ENCODE data around the gene KIF12. TPM values are rescaled to one million over a fixed set of nuclear protein-coding genes. Genes with fewer than 3 reads are reported as not detected.

Gene KIF12
- total and polyA plus RNA-seq, 2 donors (not counting 3 experiments of a cell fraction or from before 2014, with no cell fraction given), result 0.46 to 0.97 TPM

- H3K4me1 ChIP-seq (ENCODE audit: control insufficient read depth, extremely low read depth, insufficient read depth, low read length), result no peaks in the 10 kb centered on the region
- ChIA-PET POLR2A (no interaction called here), CTCF (interaction anchor here (0.6 to 1.5 kb wide), 2 partner anchors 20 to 202 kb away, joined by 5 to 6 read pairs; no protein-coding TSS in a partner anchor)
- intact Hi-C loops (cut with micrococcal nuclease), result no loop called here
- H3K4me3 ChIP-seq (replicated peaks in 1 of 3; ENCODE audit: insufficient read depth in 1 of 3, low read depth in 1 of 3, low read length in 3 of 3), result no peak overlapping the region
- no peaks in the 10 kb centered on the region for H4K20me1 ChIP-seq (replicated peaks; ENCODE audit: control insufficient read depth, extremely low read depth, insufficient read depth, low read length)
- dilution Hi-C loops (cut with MboI; ENCODE audit: extremely low pct_ligation_motif_present, low sequenced_read_pairs), result loop anchor here (25.0 kb wide), 1 partner anchor 198 kb away; no protein-coding TSS in a partner anchor
- no peak overlapping the region for H3K9ac ChIP-seq (replicated peaks; ENCODE audit: extremely low read depth, insufficient read depth, low read length)
- TF ChIP-seq, protein P1, sequence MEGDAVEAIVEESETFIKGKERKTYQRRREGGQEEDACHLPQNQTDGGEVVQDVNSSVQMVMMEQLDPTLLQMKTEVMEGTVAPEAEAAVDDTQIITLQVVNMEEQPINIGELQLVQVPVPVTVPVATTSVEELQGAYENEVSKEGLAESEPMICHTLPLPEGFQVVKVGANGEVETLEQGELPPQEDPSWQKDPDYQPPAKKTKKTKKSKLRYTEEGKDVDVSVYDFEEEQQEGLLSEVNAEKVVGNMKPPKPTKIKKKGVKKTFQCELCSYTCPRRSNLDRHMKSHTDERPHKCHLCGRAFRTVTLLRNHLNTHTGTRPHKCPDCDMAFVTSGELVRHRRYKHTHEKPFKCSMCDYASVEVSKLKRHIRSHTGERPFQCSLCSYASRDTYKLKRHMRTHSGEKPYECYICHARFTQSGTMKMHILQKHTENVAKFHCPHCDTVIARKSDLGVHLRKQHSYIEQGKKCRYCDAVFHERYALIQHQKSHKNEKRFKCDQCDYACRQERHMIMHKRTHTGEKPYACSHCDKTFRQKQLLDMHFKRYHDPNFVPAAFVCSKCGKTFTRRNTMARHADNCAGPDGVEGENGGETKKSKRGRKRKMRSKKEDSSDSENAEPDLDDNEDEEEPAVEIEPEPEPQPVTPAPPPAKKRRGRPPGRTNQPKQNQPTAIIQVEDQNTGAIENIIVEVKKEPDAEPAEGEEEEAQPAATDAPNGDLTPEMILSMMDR (IDR thresholded peaks at IDR 0.05; ENCODE audit: extremely low read depth in 1 of 2, insufficient read depth in 1 of 2, low read depth in 1 of 2, low read length in 2 of 2), result no peak
- TF ChIP-seq MAX (IDR thresholded peaks at IDR 0.05; ENCODE audit: insufficient read depth, insufficient read length) (no peak), EZH2 (IDR thresholded peaks at IDR 0.05; ENCODE audit: borderline replicate concordance, low read depth, low read length, severe bottlenecking) (no peak), FOS (IDR thresholded peaks at IDR 0.05; ENCODE audit: borderline replicate concordance, insufficient read depth, low read length) (no peak), POLR2A (IDR thresholded peaks at IDR 0.05; ENCODE audit: low read depth, low read length) (no peak), JUN (IDR thresholded peaks at IDR 0.05; ENCODE audit: borderline replicate concordance, insufficient read depth, insufficient read length, low read depth) (no peak), POLR2AphosphoS5 (IDR thresholded peaks at IDR 0.05; ENCODE audit: insufficient read depth, low read depth, low read length) (no peak), GATA2 (IDR thresholded peaks at IDR 0.05; ENCODE audit: insufficient read depth, insufficient read length, low read depth, low read length) (no peak), MYC (IDR thresholded peaks at IDR 0.05; ENCODE audit: low read depth, low read length) (no peak)
- H3K9me3 ChIP-seq (replicated peaks; ENCODE audit: control insufficient read depth, insufficient read depth, low read length), result no peaks in the 10 kb centered on the region
- no peak overlapping the region for H3K27ac ChIP-seq (ENCODE audit: insufficient read depth, low read depth, low read length)
- H3K9me1 ChIP-seq (replicated peaks; ENCODE audit: control insufficient read depth, extremely low read depth, insufficient read depth, low read length), result no peaks in the 10 kb centered on the region
- H3K79me2 ChIP-seq (ENCODE audit: control insufficient read depth, insufficient read depth, low read length), result no peaks in the 10 kb centered on the region
- BruUV-seq (replicated peaks), result no TSS peak
- FAIRE-seq (no peak), DNase-seq (ENCODE audit: low read depth, low spot score) (no peak)
- peaks cover 4 to 18% of the 10 kb centered on the region in 2 experiments for H3K27me3 ChIP-seq (ENCODE audit: control insufficient read depth in 2 of 2, insufficient read depth in 2 of 2, low read length in 2 of 2)
- no peak overlapping the region for H2AFZ ChIP-seq (ENCODE audit: low read depth, low read length)
- no peaks in the 10 kb centered on the region for H3K36me3 ChIP-seq (ENCODE audit: control insufficient read depth in 2 of 2, extremely low read depth in 1 of 2, insufficient read depth in 2 of 2, low read length in 2 of 2)
- H3K4me2 ChIP-seq (ENCODE audit: insufficient read depth, low read length), result no peak overlapping the region
These were observed 9.8 kb downstream of the KIF12 start for GRCh38 chr9:114089206-114089840.
